HG03457 (cell line): ENCODE data around the gene HSD17B14.
"Not testable (repeated sequence)": the region's sequence is repeated elsewhere in the genome, so short reads cannot be mapped to it uniquely, and the experiment has no call there.

Source experiments
- ATAC-seq: cut with Tn5 transposase; IDR thresholded peaks from one replicate; pipeline ENCODE4 v1.9.1; 2021; ENCODE audit warnings: moderate number of reproducible peaks; ENCODE audit not compliant: unreplicated experiment

HSD17B14 gene

DNA sequence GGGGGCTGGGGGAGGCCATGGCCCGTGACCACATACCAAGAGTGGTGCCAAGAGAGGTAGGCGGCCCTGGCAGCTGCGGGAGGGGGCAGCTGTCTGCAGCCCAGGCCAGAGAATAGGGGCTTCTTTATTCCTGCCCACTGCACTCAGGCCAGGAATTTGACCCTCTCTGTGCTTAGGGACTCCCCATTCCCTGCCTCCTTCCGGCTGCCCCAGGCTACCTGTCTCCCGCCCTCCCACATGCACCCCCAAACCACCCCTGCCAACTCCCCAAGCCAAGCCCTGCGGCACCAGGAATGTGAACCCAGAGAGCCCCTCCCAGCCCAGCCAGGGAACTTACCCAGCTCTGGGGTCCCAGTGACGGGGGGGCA is 31.4 kb upstream of the HSD17B14 start:
- ATAC-seq, result no peak

DNA sequence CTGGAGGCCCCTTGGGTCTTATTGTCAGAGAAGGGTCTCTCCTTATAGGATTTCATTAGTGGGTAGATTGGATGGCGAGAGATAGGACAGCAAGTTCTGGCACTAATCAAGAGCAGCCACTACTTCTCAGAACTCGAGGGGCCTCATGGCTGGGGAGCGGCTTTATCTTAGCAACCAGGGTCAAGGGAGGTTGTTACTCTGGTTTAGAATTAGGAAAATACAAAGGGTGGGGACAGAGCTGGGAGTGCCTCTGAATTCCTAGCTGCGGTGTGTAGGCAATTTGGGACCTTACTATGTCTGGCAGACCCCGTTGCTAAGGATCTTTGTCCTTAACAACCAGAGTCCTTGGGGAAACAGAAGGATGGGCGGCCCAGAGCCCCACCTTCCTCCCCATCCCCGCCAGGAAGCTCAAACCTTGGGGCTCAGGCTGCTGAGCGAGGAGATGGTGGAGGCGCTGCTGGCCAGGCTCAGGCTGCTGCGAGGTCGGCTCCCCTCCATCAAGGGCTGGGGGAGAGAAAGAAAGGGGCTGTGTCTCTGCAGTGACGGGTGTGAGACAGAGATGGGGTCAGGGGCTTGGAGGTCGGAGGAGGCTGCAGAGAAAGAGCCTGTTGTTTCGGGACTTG is 30.9 kb upstream of the HSD17B14 start:
- no peak for ATAC-seq

GRCh38 chr19:48866692-48867091 is 30.4 kb upstream of the HSD17B14 start:
- no peak for ATAC-seq

DNA sequence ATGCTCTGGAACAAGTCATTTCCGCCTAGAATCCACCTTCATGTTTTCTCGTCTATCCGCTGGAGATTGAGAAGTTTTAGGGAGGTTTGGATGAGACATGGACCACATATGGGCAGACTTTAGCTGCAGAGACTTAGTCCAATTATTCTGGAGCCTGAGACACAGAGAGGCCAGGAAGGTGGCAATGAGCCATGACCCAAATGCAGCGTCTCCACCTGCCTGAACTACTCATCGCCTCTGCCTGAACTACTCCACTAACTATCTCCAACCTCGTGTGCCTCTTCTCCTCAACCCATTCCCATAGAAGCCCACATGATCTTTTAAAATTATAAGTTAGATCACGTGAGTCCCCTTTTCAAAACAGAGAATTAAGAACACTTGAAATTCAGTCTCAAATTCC is 26.5 kb upstream of the HSD17B14 start:
- no peak for ATAC-seq

DNA sequence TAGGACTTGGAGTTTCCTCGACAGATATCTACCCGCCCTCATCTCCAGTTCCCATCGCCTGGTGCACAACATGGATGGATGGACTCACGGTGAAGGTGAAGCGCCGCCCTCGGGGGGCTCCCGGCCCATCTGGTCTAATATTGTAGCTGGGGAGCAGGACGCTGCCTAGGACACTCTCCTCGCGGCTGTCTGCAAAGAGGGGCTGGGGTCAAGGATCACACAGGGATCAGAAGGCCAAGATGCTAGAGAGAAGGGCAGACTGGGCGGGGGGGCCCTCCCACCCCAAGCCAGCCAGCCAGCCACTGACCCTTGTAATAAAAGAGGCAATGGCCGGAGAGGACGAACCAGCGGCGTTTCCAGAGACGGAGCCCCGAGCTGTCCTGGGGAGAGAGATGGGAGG is 25.0 kb upstream of the HSD17B14 start:
- no peak for ATAC-seq

GRCh38 chr19:48859711-48860572 is 23.7 kb upstream of the HSD17B14 start:
- ATAC-seq, result no peak

DNA sequence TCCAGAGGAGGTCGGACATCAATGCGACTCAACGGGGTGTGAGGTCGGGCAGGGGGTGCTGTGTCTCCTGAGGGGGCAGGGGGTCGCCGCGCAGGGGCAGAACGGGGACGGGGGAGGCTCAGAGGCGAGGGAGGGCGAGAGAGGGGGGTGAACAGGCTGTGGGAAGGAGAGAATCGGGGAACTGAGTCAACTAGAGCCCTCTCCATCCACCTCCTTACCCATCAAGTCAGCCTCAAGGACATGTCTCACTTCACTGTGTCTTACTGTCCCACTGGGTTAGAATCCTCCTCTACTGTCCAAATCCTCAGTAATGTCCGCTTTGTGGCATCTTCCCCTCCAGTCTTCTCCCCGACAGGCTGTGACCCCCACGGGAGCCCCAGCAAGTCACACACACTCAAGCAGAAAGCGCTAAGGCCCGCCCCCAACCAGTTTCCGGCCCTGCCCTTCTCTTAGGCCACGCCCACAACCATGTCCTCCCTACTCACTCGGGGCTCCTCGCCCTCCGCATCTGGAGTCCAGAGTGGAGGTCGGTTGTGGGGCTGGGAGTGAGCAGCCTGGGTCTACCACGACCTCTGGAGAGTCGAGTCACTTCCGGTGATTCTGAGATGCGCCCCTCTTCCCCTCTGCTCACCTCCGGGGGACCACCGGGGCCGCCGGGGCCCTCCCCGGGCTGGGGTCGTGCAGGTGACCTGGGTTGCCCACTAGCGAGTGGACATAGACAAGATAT is 22.9 kb upstream of the HSD17B14 start:
- ATAC-seq, result no peak

- no peak for ATAC-seq
Measured at GRCh38 chr19:48856921-48857320, 20.6 kb upstream of the HSD17B14 start.

- no peak for ATAC-seq
Measured at GRCh38 chr19:48854103-48854502, 17.8 kb upstream of the HSD17B14 start.

GRCh38 chr19:48853483-48853882 is 17.2 kb upstream of the HSD17B14 start:
- no peak for ATAC-seq

DNA sequence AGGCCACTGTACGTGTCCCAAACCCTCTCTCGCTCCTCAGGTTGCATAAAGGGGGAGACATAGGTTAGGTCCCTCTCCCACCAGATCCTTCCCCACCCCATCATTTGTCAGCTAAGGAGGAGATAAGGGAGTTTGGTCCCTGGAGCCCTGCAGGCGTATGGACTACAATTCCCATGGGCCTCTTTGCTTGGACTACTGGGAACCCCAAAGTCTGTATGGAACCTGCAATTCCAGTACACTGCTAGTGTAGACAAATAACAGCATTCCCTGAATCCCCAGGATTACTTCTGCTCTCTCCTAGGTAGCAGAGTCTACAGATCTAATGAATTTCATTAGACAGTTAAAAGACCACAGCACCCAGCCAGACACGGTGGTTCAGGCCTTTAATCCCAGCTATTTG is 16.0 kb upstream of the HSD17B14 start:
- ATAC-seq, result no peak

- not testable (repeated sequence) for ATAC-seq
Measured at GRCh38 chr19:48846659-48847058, 10.4 kb upstream of the HSD17B14 start.

- ATAC-seq, result no peak
Measured at GRCh38 chr19:48845384-48845783, 9.1 kb upstream of the HSD17B14 start.

DNA sequence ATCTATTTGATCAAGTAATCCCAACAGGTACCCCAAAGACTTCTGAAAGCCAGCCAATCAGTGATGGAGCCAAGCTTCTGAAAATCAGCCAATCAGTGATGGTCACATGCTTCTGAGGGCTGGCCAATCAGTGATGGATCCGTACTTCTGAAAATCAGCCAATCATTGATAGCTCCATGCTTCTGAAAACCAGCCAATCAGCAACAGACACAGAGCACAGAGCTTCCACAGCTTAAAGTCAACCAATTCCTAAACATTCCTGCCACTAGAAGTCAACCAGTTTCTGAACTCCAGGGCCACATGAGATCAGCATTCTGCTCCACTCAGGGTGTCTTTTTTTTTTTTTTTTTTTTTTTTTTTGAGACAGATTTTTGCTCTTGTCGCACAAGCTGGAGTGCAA is 8.2 kb upstream of the HSD17B14 start:
- no peak for ATAC-seq

DNA sequence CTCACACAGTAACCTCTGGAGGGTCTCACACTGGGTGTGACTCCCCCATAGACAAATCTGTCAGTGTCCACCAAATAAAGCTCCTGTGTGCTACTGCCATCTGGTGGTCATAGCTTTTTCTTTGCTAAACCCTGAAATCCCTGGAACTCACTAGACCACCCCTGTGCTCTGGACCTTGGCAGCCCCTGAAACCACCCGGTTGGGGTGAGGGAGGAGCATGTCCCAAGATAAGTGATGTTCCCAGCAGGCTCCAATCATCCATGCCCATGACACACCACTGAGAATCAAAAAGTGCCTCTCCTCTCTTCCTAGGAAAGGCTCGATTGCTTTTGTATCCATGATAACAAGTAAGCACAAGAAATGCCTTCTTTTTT is 6.5 kb upstream of the HSD17B14 start:
- ATAC-seq, result no peak

- no peak for ATAC-seq
Measured at GRCh38 chr19:48841571-48841970, 5.3 kb upstream of the HSD17B14 start.

DNA sequence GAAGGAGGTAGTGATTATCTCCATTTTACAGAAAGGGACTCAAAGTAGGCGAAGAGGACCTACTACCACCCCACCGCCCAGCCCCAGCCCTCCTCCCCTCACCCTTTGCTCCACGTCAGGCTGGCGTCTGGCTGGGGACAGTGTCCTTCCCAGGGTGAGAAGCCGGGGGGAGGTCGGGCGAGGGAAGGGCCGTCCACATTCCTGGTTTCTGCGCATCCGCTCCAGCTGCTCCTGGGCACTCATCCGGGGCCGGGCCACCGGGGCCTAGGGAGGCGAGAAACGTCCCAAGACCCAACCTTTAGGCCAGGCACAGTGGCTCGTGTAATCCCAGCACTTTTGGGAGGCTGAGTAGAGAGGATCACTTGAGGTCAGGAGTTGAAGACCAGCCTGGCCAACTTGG is 4.8 kb upstream of the HSD17B14 start:
- no peak for ATAC-seq

DNA sequence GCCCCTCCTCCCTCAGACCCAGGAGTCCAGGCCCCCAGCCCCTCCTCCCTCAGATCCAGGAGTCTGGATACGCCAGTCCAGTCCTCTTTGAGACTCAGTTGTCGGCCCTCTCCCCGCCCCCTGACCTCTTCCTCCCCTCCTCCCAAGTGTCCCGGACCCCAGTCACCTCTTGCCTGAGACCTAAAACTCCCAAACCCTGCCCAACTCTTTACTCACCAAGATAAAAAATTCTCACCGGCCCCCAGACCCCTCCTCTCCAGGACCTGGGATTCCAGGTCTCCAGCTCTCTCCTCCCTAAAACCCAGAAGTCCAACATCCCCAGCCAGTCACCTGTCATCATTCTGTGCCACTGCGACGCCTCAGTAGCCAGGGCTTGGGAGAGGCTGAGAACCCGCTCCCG is 1.4 kb upstream of the HSD17B14 start:
- no peak for ATAC-seq

- ATAC-seq, result no peak
Measured at GRCh38 chr19:48837051-48837524, 797 bp upstream of the HSD17B14 start.

DNA sequence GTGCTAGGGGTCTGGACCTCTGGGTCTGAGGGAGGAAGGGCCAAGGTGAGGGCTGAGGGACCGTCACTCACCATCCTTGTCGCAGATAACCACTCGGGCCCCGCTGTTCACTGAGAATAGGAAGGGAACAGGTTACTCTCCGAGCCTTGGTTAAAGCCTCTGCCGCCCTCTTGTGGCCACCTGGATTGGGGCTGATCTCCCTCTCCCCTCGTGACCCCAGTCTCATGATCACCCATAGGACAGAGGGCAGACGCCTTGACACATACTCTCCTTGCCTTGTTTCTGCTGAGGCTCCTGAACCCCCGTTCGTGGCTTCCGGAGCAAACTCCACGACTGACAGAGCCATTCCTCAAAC is 580 bp downstream of the HSD17B14 start:
- no peak for ATAC-seq

DNA sequence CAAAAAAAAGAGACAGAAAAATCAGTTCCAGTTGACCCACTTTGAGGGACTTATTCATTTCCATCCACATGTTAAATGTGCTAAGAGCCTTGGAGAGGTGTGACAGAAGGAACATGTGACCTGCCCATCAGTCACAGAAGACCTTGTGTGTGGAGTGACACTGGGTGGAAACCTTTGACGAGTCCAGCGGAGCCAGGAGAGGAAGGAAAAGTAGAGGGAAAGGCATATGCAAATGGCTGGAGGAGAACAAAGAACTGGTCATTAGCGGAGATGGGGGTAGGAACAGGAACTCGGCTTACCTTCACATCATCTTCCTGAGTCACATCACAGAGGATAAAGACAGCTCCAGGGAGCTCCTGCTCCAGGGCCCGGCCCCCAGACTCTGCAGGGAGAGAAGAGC is 2.3 kb downstream of the HSD17B14 start:
- ATAC-seq, result no peak

- ATAC-seq, result no peak
Measured at GRCh38 chr19:48833049-48833448, 3.2 kb downstream of the HSD17B14 start.
